ENCODE results near the gene CLPTM1L.
"Not testable (repeated sequence)": the region's sequence is repeated elsewhere in the genome, so short reads cannot be mapped to it uniquely, and the experiment has no call there.

CLPTM1L gene

DNA sequence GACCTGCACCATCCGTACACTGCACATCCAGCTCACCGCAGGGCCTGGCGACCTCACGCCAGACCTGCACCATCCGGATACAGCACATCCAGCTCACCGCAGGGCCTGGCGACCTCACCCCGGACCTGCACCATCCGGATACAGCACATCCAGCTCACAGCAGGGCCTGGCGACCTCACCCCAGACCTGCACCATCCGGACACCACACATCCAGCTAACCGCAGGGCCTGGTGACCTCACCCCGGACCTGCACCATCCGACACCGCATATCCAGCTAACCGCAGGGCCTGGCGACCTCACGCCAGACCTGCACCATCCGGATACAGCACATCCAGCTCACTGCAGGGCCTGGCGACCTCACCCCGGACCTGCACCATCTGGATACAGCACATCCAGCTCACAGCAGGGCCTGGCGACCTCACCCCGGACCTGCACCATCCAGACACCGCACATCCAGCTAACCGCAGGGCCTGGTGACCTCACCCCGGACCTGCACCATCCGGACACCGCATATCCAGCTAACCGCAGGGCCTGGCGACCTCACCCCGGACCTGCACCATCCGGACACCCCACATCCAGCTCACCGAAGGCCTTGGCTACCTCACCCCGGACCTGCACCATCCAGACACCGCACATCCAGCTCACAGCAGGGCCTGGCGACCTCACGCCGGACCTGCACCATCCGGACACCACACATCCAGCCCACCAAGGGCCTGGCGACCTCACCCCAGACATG is 61.7 kb downstream of the CLPTM1L start:
- DNase-seq (ENCODE audit: low read depth); H3K4me3 ChIP-seq (replicated peaks; ENCODE audit: low read depth, low read length): not testable (repeated sequence)

DNA sequence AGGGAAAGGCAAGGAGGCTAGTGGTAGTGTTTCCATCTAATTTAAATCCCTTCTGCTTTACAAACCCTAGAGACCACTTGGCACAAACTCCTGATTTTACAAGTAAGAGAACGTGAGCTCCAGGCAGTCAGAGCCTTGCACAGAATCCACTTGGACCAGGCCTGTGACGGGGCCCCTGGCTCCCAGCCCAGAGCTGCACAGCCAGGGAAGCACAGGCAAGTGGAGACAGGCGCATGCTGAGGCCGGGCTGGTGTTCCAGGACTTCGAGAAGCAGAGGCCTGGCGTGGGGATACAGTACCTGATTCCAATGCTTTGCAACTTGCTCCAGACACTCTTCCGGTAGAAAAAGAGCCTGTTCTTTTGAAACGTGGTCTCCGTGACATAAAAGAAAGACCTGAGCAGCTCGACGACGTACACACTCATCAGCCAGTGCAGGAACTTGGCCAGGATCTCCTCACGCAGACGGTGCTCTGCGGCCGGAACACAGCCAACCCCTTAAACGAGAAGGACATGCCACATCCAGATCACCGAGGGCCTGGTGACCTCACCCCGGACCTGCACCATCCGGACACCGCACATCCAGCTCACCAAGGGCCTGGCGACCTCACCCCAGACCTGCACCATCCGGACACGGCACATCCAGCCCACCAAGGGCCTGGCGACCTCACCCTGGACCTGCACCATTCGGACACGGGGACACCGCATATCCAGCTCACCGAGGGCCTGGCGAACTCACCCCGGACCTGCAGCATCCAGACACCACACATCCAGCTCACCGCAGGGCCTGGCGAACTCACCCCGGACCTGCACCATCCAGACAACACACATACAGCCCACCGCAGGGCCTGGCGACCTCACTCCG is 62.5 kb downstream of the CLPTM1L start:
- TF ChIP-seq, protein P1, sequence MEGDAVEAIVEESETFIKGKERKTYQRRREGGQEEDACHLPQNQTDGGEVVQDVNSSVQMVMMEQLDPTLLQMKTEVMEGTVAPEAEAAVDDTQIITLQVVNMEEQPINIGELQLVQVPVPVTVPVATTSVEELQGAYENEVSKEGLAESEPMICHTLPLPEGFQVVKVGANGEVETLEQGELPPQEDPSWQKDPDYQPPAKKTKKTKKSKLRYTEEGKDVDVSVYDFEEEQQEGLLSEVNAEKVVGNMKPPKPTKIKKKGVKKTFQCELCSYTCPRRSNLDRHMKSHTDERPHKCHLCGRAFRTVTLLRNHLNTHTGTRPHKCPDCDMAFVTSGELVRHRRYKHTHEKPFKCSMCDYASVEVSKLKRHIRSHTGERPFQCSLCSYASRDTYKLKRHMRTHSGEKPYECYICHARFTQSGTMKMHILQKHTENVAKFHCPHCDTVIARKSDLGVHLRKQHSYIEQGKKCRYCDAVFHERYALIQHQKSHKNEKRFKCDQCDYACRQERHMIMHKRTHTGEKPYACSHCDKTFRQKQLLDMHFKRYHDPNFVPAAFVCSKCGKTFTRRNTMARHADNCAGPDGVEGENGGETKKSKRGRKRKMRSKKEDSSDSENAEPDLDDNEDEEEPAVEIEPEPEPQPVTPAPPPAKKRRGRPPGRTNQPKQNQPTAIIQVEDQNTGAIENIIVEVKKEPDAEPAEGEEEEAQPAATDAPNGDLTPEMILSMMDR (IDR thresholded peaks at IDR 0.05; ENCODE audit: low read length, missing control alignments): no peak
- DNase-seq (ENCODE audit: low read depth): no peak

GRCh38 chr5:1281038-1281882 is 63.6 kb downstream of the CLPTM1L start:
- no peak for DNase-seq (ENCODE audit: low read depth)
- TF ChIP-seq, protein P1 (IDR thresholded peaks at IDR 0.05; ENCODE audit: low read length, missing control alignments): no peak
- no peak overlapping the region for H3K4me3 ChIP-seq (replicated peaks; ENCODE audit: low read depth, low read length)

More for the DNA sequence above, 62.5 kb downstream of the CLPTM1L start:
- no peak overlapping the region for H3K4me3 ChIP-seq (replicated peaks; ENCODE audit: low read depth, low read length)

DNA sequence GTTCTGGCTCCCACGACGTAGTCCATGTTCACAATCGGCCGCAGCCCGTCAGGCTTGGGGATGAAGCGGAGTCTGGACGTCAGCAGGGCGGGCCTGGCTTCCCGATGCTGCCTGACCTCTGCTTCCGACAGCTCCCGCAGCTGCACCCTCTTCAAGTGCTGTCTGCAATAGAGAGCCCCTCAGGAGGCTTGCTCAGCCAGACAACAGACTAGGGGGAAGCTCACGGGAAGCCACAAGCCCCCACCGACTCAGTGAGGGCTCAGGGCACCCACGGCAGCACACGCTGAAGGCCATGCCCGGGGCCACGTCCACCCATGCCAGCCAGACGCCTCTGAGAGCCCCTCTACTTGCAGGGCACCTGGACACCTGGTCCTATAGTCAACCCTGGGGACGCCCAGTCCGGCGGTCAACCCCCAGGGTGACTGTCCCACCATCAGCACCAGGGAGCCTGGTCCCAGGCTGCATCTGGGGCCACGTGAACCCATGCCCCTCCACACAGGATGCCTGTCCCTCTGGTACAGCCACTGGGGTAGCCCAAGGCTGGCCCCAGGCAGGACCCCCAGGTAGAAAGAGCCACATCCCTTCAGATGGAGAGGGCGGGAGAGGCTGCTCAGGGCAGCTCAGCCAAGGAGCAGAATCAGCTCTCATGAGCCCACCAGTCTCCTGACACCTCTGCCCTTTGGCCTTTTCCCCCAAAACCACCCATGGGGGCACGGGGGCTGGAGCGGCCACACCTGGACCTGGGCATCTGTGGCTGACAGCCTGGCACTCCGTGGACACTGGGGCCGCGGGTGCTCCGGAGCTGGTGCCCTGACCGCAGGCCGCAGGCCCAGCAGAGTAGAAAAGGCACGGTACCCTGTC is 64.5 kb downstream of the CLPTM1L start:
- TF ChIP-seq, protein P1 (IDR thresholded peaks at IDR 0.05; ENCODE audit: low read length, missing control alignments): no peak
- DNase-seq (ENCODE audit: low read depth): no peak

DNA sequence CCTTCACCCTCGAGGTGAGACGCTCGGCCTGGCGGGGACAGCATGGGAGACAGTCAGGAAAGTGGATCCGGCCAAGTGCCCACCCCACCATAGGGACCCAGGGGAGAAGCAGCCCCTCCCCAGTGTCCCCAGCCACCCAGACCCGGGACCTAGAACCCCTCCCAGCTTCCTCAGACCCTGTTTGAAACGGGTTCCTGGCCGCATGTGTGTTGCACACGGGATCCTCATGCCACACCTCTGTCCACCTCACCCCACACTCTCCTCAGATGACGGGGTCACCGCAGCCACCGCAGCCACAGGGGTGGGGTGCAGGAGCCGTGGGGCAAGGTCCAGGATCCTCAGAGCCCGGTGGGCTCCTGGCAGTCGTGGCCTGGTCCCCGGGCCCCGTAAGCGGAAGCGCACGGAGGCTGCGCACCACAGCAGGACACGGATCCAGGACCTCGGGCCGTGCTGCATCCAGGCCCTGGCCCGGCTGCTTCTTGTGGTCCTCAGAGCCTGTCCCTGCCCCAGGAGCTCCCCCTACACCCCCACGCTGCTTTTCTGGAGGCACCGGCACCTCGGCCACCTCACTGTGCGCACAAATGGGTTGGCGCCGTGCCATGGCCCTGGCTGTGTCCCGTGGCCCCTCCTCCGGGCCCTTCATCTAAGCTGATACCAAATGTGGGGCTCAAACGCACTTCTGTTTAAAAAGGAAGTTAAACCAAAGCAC is 65.3 kb downstream of the CLPTM1L start:
- TF ChIP-seq, protein P1 (IDR thresholded peaks at IDR 0.05; ENCODE audit: low read length, missing control alignments): no peak
- no peak overlapping the region for H3K4me3 ChIP-seq (replicated peaks; ENCODE audit: low read depth, low read length)
- no peak for DNase-seq (ENCODE audit: low read depth)

More for the DNA sequence above, 64.5 kb downstream of the CLPTM1L start:
- no peak overlapping the region for H3K4me3 ChIP-seq (replicated peaks; ENCODE audit: low read depth, low read length)

- TF ChIP-seq, protein P1 (IDR thresholded peaks at IDR 0.05; ENCODE audit: low read length, missing control alignments): no peak
- no peak overlapping the region for H3K4me3 ChIP-seq (replicated peaks; ENCODE audit: low read depth, low read length)
- no peak for DNase-seq (ENCODE audit: low read depth)
Observed at GRCh38 chr5:1278656-1279442, 66.0 kb downstream of the CLPTM1L start.
